DOHH2 (cell line): Measurements from ENCODE around the gene ELOB.

Experiments used
- EZH2phosphoT487 ChIP-seq: fragments of 200-600 bp; sonication (generic); IDR thresholded peaks from 2 replicates; pipeline ENCODE4 v1.6.1; 2017; ENCODE audit warnings: borderline replicate concordance, mild to moderate bottlenecking, antibody characterized with exemption, low read length, moderate library complexity, mixed read lengths
- TF ChIP-seq, protein P1 (sequence below): fragments of 200-600 bp; sonication (generic); IDR thresholded peaks from one replicate; pipeline ENCODE4 v1.5.1; 2014; ENCODE audit warnings: antibody characterized with exemption, mild to moderate bottlenecking, low read depth, low read length; ENCODE audit not compliant: poor library complexity, severe bottlenecking

GRCh38 chr16:2744711-2745110 lies 32.4 kb downstream of the ELOB start:
- TF ChIP-seq, protein P1, sequence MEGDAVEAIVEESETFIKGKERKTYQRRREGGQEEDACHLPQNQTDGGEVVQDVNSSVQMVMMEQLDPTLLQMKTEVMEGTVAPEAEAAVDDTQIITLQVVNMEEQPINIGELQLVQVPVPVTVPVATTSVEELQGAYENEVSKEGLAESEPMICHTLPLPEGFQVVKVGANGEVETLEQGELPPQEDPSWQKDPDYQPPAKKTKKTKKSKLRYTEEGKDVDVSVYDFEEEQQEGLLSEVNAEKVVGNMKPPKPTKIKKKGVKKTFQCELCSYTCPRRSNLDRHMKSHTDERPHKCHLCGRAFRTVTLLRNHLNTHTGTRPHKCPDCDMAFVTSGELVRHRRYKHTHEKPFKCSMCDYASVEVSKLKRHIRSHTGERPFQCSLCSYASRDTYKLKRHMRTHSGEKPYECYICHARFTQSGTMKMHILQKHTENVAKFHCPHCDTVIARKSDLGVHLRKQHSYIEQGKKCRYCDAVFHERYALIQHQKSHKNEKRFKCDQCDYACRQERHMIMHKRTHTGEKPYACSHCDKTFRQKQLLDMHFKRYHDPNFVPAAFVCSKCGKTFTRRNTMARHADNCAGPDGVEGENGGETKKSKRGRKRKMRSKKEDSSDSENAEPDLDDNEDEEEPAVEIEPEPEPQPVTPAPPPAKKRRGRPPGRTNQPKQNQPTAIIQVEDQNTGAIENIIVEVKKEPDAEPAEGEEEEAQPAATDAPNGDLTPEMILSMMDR, result no peak
- no peak for TF ChIP-seq EZH2phosphoT487
